Neural crest cell (in vitro differentiated cells): ENCODE results near the gene FBN2. TPM values are rescaled to one million over a fixed set of nuclear protein-coding genes. Genes with fewer than 3 reads are reported as not detected.
A peak's percentile ranks its signal among the peaks of the same experiment; 100 is the strongest.

Source experiments
- DNase-seq: peaks from one replicate; pipeline ENCODE4 v3.0.0; 2021; ENCODE audit warnings: low read depth, mixed read lengths, low spot score
- H3K27ac Mint-ChIP-seq: one replicate; pipeline ENCODE4 v1.8.0; 2021; ENCODE audit warnings: mild to moderate bottlenecking, mixed read lengths; ENCODE audit not compliant: unreplicated experiment
- H3K27me3 Mint-ChIP-seq: 2 replicates; pipeline ENCODE4 v1.8.0; 2021; ENCODE audit warnings: low read depth, mild to moderate bottlenecking, mixed read lengths
- H3K36me3 Mint-ChIP-seq: 2 replicates; pipeline ENCODE4 v1.8.0; 2021; ENCODE audit warnings: low read depth, mild to moderate bottlenecking, mixed read lengths
- H3K4me1 Mint-ChIP-seq: 2 replicates; pipeline ENCODE4 v1.8.0; 2021; ENCODE audit warnings: mixed read lengths
- H3K4me3 Mint-ChIP-seq: one replicate; pipeline ENCODE4 v1.8.0; 2021; ENCODE audit warnings: mild to moderate bottlenecking, mixed read lengths
- H3K9me3 Mint-ChIP-seq: 2 replicates; pipeline ENCODE4 v1.8.0; 2021; ENCODE audit warnings: mixed read lengths
- total RNA-seq: library from RNA; stranded (reverse); gene quantifications from 2 replicates; pipeline ENCODE4 v1.2.1, GENCODE V29; 2021
- TF ChIP-seq, protein P1 (sequence below): fragments of 200-600 bp; sonication (generic); conservative IDR thresholded peaks from 2 replicates; pipeline ENCODE4 v1.5.0; 2021; ENCODE audit warnings: antibody characterized with exemption, mild to moderate bottlenecking

FBN2 gene
- total RNA-seq, 1 donor from 2014 or later, result 58.3 TPM

- TF ChIP-seq, protein P1, sequence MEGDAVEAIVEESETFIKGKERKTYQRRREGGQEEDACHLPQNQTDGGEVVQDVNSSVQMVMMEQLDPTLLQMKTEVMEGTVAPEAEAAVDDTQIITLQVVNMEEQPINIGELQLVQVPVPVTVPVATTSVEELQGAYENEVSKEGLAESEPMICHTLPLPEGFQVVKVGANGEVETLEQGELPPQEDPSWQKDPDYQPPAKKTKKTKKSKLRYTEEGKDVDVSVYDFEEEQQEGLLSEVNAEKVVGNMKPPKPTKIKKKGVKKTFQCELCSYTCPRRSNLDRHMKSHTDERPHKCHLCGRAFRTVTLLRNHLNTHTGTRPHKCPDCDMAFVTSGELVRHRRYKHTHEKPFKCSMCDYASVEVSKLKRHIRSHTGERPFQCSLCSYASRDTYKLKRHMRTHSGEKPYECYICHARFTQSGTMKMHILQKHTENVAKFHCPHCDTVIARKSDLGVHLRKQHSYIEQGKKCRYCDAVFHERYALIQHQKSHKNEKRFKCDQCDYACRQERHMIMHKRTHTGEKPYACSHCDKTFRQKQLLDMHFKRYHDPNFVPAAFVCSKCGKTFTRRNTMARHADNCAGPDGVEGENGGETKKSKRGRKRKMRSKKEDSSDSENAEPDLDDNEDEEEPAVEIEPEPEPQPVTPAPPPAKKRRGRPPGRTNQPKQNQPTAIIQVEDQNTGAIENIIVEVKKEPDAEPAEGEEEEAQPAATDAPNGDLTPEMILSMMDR, result no peak
- H3K9me3 Mint-ChIP-seq, result no peaks in the 10 kb centered on the region
- no peak overlapping the region for H3K4me3 Mint-ChIP-seq
- no peaks in the 10 kb centered on the region for H3K27me3 Mint-ChIP-seq
- DNase-seq, result no peak
- no peaks in the 10 kb centered on the region for H3K36me3 Mint-ChIP-seq
- no peaks in the 10 kb centered on the region for H3K4me1 Mint-ChIP-seq
- H3K27ac Mint-ChIP-seq, result no peak overlapping the region
These were observed 103.1 kb downstream of the FBN2 start for GRCh38 chr5:128434993-128435392.

DNA sequence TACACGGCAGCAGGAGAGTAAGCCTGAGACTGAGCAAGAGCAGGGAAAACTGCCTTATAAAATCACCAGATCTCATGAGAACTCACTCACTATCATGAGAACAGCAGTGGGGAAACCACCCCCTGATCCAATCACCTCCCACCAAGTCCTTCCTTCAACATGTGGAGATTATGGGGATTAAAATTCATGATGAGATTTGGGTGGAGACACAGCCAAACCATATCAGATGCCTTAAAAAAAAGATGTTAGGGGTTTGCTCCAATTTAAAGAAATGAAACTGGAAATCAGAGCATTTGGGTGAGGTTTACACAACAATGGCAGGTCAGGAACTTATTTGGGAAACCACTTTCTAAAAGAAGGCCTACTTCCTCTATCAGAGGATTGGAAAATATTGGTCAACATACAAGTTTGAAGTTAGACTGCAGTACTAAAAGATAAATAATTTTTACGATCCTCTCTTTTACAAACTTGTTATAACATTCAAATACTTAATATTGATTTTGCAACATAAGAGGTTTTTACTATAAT, 105.1 kb downstream of the FBN2 start:
- Mint-ChIP-seq H3K4me3 (no peak overlapping the region), H3K36me3 (peaks cover under 1% of the 10 kb centered on the region), H3K27ac (no peak overlapping the region), H3K27me3 (no peaks in the 10 kb centered on the region), H3K4me1 (no peaks in the 10 kb centered on the region), H3K9me3 (no peaks in the 10 kb centered on the region)
- TF ChIP-seq, protein P1, result no peak
- no peak for DNase-seq

- Mint-ChIP-seq H3K27ac (peak overlapping the region; percentile 27), H3K9me3 (no peaks in the 10 kb centered on the region), H3K27me3 (no peaks in the 10 kb centered on the region), H3K4me1 (peaks cover 4% of the 10 kb centered on the region), H3K4me3 (no peak overlapping the region), H3K36me3 (peaks cover 4% of the 10 kb centered on the region)
- DNase-seq, result no peak
- TF ChIP-seq, protein P1, result no peak
These were observed 110.1 kb downstream of the FBN2 start for GRCh38 chr5:128427921-128428320.

DNA sequence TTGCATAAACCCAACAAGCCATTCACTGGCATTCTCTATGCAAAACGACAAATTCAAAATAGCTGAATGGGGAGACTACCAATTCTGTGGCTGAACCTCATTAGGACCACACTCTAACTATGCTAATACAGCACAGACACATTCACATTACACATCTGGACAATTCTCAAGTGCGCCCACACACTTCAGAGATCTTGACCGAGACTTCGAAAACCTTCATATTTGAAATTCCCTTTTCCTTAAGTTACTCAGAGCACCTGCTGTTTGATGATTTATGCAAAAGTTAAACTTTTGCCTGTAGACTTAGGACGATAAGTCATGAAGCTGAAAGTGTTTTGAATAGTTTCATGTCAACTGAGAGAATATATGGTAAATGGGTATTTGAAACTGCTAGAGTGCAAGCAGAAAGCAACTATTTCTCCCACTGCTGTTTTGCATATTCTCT, 111.9 kb downstream of the FBN2 start:
- H3K4me3 Mint-ChIP-seq, result no peak overlapping the region
- peaks cover 4% of the 10 kb centered on the region for H3K4me1 Mint-ChIP-seq
- H3K27me3 Mint-ChIP-seq, result no peaks in the 10 kb centered on the region
- TF ChIP-seq, protein P1, result no peak
- DNase-seq, result no peak
- H3K9me3 Mint-ChIP-seq, result no peaks in the 10 kb centered on the region
- H3K27ac Mint-ChIP-seq, result no peak overlapping the region
- peaks cover 4% of the 10 kb centered on the region for H3K36me3 Mint-ChIP-seq

DNA sequence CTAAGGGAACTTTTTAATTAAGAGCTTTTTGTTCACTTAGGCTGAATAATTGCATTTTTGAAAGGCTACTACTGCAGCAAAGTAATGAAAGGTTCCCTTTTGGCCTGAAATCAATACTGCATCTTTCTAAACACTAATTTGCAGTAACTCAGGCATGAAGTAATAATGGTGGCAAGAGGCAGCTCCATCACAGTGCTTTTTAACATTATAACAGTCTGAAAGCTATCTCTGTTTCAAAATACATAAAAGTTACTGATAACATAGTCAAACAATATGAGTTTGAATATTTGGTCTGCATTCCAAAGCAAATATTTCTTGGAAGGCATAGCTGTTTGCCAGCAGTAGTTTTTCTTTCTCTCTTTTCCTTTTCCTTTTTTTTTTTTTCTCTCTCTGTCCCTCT, 113.4 kb downstream of the FBN2 start:
- no peaks in the 10 kb centered on the region for H3K27me3 Mint-ChIP-seq
- H3K4me3 Mint-ChIP-seq, result no peak overlapping the region
- no peak overlapping the region for H3K27ac Mint-ChIP-seq
- no peaks in the 10 kb centered on the region for H3K9me3 Mint-ChIP-seq
- no peak for DNase-seq
- H3K4me1 Mint-ChIP-seq, result peaks cover 4% of the 10 kb centered on the region
- peaks cover 4% of the 10 kb centered on the region for H3K36me3 Mint-ChIP-seq
- TF ChIP-seq, protein P1, result no peak

DNA sequence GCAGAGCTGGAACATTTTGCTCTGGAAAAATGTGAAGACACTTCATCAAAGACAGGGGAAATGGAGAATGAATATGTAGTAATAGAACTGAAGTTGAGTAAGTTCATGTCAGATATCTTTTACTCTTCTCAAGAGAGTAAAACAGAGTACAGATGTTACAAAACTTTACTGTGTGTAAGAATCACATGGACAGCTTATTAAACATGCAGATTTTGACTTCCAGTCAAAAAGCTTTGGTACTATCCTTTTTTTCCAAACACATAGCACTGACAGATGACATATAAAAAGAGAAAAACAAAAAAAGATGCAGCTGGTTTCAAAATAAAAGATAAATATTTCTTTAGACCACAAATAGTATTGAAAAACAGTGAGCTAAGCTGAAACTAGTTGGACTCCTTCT, 115.4 kb downstream of the FBN2 start:
- TF ChIP-seq, protein P1, result no peak
- Mint-ChIP-seq H3K27ac (no peak overlapping the region), H3K27me3 (no peaks in the 10 kb centered on the region), H3K4me3 (no peak overlapping the region), H3K4me1 (peaks cover 4% of the 10 kb centered on the region), H3K36me3 (peaks cover 6% of the 10 kb centered on the region), H3K9me3 (peaks cover 4% of the 10 kb centered on the region)
- no peak for DNase-seq
